Left ventricle myocardium inferior (tissue), 1 donor: ENCODE measurements around the gene TMEM17. TPM values are rescaled to one million over a fixed set of nuclear protein-coding genes. Genes with fewer than 3 reads are reported as not detected.
"Not testable (repeated sequence)": the region's sequence is repeated elsewhere in the genome, so short reads cannot be mapped to it uniquely, and the experiment has no call there.

Source experiments
- DNase-seq: peaks from one replicate; pipeline ENCODE4 v3.0.0-alpha.2; 2020
- H3K27ac ChIP-seq: fragments of 200-600 bp; replicated peaks from 2 replicates; pipeline ENCODE4 v1.8.0; 2021
- H3K27me3 ChIP-seq: fragments of 200-600 bp; 2 replicates; pipeline ENCODE4 v1.8.0; 2021; ENCODE audit warnings: low read depth
- H3K36me3 ChIP-seq: fragments of 200-600 bp; 2 replicates; pipeline ENCODE4 v1.8.0; 2021
- H3K4me1 ChIP-seq: fragments of 200-600 bp; 2 replicates; pipeline ENCODE4 v1.8.0; 2021
- H3K4me3 ChIP-seq: fragments of 200-600 bp; 2 replicates; pipeline ENCODE4 v1.8.0; 2021; ENCODE audit warnings: mild to moderate bottlenecking, moderate library complexity
- H3K9me3 ChIP-seq: fragments of 200-600 bp; replicated peaks from 2 replicates; pipeline ENCODE4 v1.8.0; 2021
- CTCF ChIP-seq: fragments of 200-600 bp; IDR thresholded peaks from 2 replicates; pipeline ENCODE4 v1.8.0; 2021; ENCODE audit warnings: antibody characterized with exemption, mild to moderate bottlenecking, borderline replicate concordance
- intact Hi-C: fragments of 100-400 bp; cut with micrococcal nuclease; formaldehyde crosslinking; loops from one replicate; pipeline ENCODE4 v1.11.0; 2022
- total RNA-seq: library from RNA; stranded (reverse); fragmentation: NEBNext Ultra II Directional; extraction: Animal tissue kit (Norgen Biotek cat#: 25700); gene quantifications from one replicate; pipeline ENCODE4 v1.2.1, GENCODE V29; 2021
- donor health status: DM: no; HTN: yes; CAD: no; lungs with severe emphysema.

Gene TMEM17
- total RNA-seq, 1 donor from 2014 or later, result 2.2 TPM

- no peak for TF ChIP-seq CTCF
- Histone ChIP-seq H3K27me3 (no peaks in the 10 kb centered on the region), H3K4me1 (no peaks in the 10 kb centered on the region), H3K27ac (no peak overlapping the region), H3K9me3 (no peaks in the 10 kb centered on the region), H3K36me3 (no peaks in the 10 kb centered on the region), H3K4me3 (no peak overlapping the region)
- intact Hi-C loops, result no loop called here
- DNase-seq, result no peak
Measured at GRCh38 chr2:62540408-62541168, 34.6 kb upstream of the TMEM17 start.

GRCh38 chr2:62539606-62540407 is 33.8 kb upstream of the TMEM17 start:
- H3K27me3 ChIP-seq, result no peaks in the 10 kb centered on the region
- H3K4me1 ChIP-seq, result no peaks in the 10 kb centered on the region
- H3K9me3 ChIP-seq, result no peaks in the 10 kb centered on the region
- no peak for TF ChIP-seq CTCF
- no peak overlapping the region for H3K27ac ChIP-seq
- H3K36me3 ChIP-seq, result no peaks in the 10 kb centered on the region
- no peak for DNase-seq
- no peak overlapping the region for H3K4me3 ChIP-seq
- intact Hi-C loops, result no loop called here

- Histone ChIP-seq H3K9me3 (no peaks in the 10 kb centered on the region), H3K4me1 (no peaks in the 10 kb centered on the region), H3K36me3 (no peaks in the 10 kb centered on the region), H3K4me3 (no peak overlapping the region), H3K27me3 (no peaks in the 10 kb centered on the region), H3K27ac (no peak overlapping the region)
- DNase-seq, result no peak
- TF ChIP-seq CTCF, result no peak
- intact Hi-C loops, result no loop called here
Measured at GRCh38 chr2:62538756-62539155, 32.8 kb upstream of the TMEM17 start.

GRCh38 chr2:62537814-62538213 is 31.8 kb upstream of the TMEM17 start:
- TF ChIP-seq CTCF, result no peak
- intact Hi-C loops, result no loop called here

GRCh38 chr2:62536873-62537547 is 31.0 kb upstream of the TMEM17 start:
- DNase-seq, result no peak
- H3K9me3 ChIP-seq, result no peaks in the 10 kb centered on the region
- no peak for TF ChIP-seq CTCF
- H3K4me1 ChIP-seq, result no peaks in the 10 kb centered on the region
- no peak overlapping the region for H3K4me3 ChIP-seq
- no peaks in the 10 kb centered on the region for H3K36me3 ChIP-seq
- intact Hi-C loops, result no loop called here
- H3K27ac ChIP-seq, result no peak overlapping the region
- no peaks in the 10 kb centered on the region for H3K27me3 ChIP-seq

More at GRCh38 chr2:62537814-62538213, 31.8 kb upstream of the TMEM17 start:
- no peak overlapping the region for H3K27ac ChIP-seq
- DNase-seq, result no peak
- H3K4me1 ChIP-seq, result no peaks in the 10 kb centered on the region
- no peak overlapping the region for H3K4me3 ChIP-seq
- no peaks in the 10 kb centered on the region for H3K9me3 ChIP-seq
- H3K27me3 ChIP-seq, result no peaks in the 10 kb centered on the region
- no peaks in the 10 kb centered on the region for H3K36me3 ChIP-seq

- H3K36me3 ChIP-seq, DNase-seq, intact Hi-C loops: not testable (repeated sequence)
Measured at GRCh38 chr2:62535521-62535920, 29.5 kb upstream of the TMEM17 start.

More at GRCh38 chr2:62535521-62535920, 29.5 kb upstream of the TMEM17 start:
- H3K9me3 ChIP-seq, H3K4me3 ChIP-seq, H3K27me3 ChIP-seq, H3K4me1 ChIP-seq, H3K27ac ChIP-seq: not testable (repeated sequence)
